Superior temporal gyrus (tissue), 1 donor: ENCODE data around the gene DNAI4.
"Not testable (repeated sequence)": the region's sequence is repeated elsewhere in the genome, so short reads cannot be mapped to it uniquely, and the experiment has no call there.

Experiments used
- DNase-seq: peaks from one replicate; pipeline ENCODE4 v3.0.0-alpha.2; 2016; ENCODE audit errors: extremely low spot score

Gene DNAI4

GRCh38 chr1:66924756-66925557 is at the start of gene DNAI4, which contains the start of gene MIER1:
DNAI4 (minus strand) TSS chr1:66924856; CDS start chr1:66924831, 25 bp downstream.
MIER1 (plus strand) TSS chr1:66924990; CDS start chr1:66925029, 39 bp downstream.
- DNase-seq: peak; percentile 98

- no peak for DNase-seq
These were observed 43.9 kb upstream of the DNAI4 start for GRCh38 chr1:66968574-66968973.

GRCh38 chr1:66966188-66966873 is 41.7 kb upstream of the DNAI4 start:
- not testable (repeated sequence) for DNase-seq

- no peak for DNase-seq
These were observed 33.3 kb upstream of the DNAI4 start for GRCh38 chr1:66957938-66958337.

GRCh38 chr1:66954208-66954607 is 29.6 kb upstream of the DNAI4 start:
- no peak for DNase-seq

- DNase-seq: no peak
These were observed 26.9 kb upstream of the DNAI4 start for GRCh38 chr1:66951513-66951912.

GRCh38 chr1:66947267-66947666 is 22.6 kb upstream of the DNAI4 start:
- DNase-seq: no peak

GRCh38 chr1:66945316-66945715 is 20.7 kb upstream of the DNAI4 start:
- DNase-seq: no peak

- DNase-seq: no peak
These were observed 19.9 kb upstream of the DNAI4 start for GRCh38 chr1:66944330-66945274.

- no peak for DNase-seq
These were observed 18.8 kb upstream of the DNAI4 start for GRCh38 chr1:66943361-66943969.

GRCh38 chr1:66940981-66941380 is 16.3 kb upstream of the DNAI4 start:
- DNase-seq: no peak

- DNase-seq: no peak
These were observed 14.0 kb upstream of the DNAI4 start for GRCh38 chr1:66938613-66939012.

GRCh38 chr1:66937529-66938234 is 13.0 kb upstream of the DNAI4 start:
- DNase-seq: no peak

GRCh38 chr1:66933887-66934700 is 9.4 kb upstream of the DNAI4 start:
- no peak for DNase-seq

- no peak for DNase-seq
These were observed 7.6 kb upstream of the DNAI4 start for GRCh38 chr1:66932291-66932690.

GRCh38 chr1:66931590-66931989 is 6.9 kb upstream of the DNAI4 start:
- no peak for DNase-seq

GRCh38 chr1:66930823-66931174 is 6.1 kb upstream of the DNAI4 start:
- no peak for DNase-seq

GRCh38 chr1:66929999-66930822 is 5.6 kb upstream of the DNAI4 start:
- DNase-seq: peak; percentile 91

GRCh38 chr1:66929691-66929998 is 5.0 kb upstream of the DNAI4 start:
- no peak for DNase-seq
